Measurements from ENCODE around the gene BCAN.

- TF ChIP-seq CTCF (IDR thresholded peaks at IDR 0.05; ENCODE audit: low read length) (no peak), EZH2 (optimal IDR thresholded peaks at IDR 0.05; ENCODE audit: low read depth, low read length) (no peak), EZH2phosphoT487 (IDR thresholded peaks at IDR 0.05; ENCODE audit: low read length) (peak; percentile 84; the same call in 1 of the 2 replicates)
Observed at GRCh38 chr1:156624814-156625435, 17.0 kb upstream of the BCAN start.
